ENCODE results near the gene TSKS.

DNA sequence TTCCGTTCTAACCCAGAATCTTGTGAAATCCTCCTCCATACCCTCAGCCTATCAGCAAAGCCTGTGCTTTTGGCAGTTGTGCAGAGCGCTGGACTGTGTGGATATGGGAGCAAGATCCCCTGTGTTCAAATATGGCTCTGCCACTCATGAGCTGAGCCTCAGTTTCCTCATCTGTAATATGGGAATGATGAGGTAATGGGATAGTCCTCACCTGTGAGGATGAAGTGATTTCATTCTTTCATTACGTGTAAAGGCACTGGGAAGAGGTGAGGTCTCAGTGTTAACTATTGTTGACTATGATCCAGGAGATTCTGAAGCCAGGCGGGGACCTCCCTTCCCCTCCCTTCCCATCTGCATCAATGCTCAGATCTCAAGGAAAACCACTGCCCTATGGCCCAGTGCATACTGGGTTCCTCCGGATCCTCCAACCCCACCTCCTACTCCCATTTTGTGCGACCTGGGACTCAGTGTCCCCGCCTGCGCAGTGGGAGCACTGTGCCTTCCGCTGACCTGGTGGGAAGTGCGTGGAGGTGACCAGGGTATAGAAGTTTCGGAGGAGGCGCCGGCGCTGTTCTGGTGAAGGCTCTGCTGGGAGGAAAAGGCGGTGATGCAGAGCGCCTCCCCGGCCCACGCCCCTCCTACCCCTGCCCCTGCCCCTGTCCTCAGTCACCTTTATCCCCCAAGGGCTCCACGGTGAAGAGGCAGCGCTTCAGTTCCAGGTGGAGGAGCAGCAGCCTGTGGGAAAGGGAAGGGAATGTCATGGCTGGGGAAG lies 45.0 kb upstream of the TSKS start:
- TF ChIP-seq, protein P1, sequence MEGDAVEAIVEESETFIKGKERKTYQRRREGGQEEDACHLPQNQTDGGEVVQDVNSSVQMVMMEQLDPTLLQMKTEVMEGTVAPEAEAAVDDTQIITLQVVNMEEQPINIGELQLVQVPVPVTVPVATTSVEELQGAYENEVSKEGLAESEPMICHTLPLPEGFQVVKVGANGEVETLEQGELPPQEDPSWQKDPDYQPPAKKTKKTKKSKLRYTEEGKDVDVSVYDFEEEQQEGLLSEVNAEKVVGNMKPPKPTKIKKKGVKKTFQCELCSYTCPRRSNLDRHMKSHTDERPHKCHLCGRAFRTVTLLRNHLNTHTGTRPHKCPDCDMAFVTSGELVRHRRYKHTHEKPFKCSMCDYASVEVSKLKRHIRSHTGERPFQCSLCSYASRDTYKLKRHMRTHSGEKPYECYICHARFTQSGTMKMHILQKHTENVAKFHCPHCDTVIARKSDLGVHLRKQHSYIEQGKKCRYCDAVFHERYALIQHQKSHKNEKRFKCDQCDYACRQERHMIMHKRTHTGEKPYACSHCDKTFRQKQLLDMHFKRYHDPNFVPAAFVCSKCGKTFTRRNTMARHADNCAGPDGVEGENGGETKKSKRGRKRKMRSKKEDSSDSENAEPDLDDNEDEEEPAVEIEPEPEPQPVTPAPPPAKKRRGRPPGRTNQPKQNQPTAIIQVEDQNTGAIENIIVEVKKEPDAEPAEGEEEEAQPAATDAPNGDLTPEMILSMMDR (IDR thresholded peaks at IDR 0.05) = no peak
- no peak for TF ChIP-seq POLR2A (IDR thresholded peaks at IDR 0.05)
